Astrocyte (in vitro differentiated cells and primary cell): ENCODE data around the gene ATP5MK.

Experiments used
- EZH2 ChIP-seq: IDR thresholded peaks from 2 replicates; pipeline ENCODE4 v1.6.1; 2012; ENCODE audit warnings: mild to moderate bottlenecking, low read length, inconsistent platforms; ENCODE audit not compliant: insufficient read depth
- TF ChIP-seq, protein P1 (sequence below): IDR thresholded peaks from 2 replicates; pipeline ENCODE4 v1.5.1; 2011; ENCODE audit warnings: low read depth, mild to moderate bottlenecking, inconsistent platforms, low read length, moderate library complexity; ENCODE audit not compliant: insufficient read depth

DNA sequence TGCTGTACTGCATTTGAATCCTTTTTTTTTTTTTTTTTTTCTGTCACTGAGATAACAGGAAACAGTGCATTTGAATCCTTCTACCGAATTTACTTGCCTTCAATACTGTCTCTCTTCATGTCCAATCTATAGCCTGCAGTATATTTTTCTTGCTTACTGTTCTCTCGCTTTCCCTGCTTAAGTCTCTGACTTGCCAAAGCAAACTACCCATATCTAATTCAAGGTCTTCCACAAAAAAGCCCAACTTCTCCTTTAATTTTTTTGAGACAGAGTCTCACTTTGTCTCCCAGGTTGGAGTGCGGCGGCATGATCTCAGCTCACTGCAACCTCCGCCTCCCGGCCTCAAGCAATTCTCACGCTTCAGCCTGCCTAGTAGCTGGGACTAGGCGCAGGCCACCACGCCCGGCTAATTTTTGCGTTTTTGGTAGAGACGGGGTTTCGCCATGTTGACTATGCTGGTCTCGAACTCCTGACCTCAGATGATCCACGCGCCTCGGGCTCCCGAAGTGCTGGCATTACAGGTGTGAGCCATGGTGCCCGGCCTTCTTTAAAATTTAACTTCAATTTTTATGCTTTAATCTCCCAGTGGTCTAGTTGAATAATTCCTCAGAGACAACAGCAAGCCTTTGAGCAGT is 1.0 kb upstream of the ATP5MK start:
- TF ChIP-seq, protein P1, sequence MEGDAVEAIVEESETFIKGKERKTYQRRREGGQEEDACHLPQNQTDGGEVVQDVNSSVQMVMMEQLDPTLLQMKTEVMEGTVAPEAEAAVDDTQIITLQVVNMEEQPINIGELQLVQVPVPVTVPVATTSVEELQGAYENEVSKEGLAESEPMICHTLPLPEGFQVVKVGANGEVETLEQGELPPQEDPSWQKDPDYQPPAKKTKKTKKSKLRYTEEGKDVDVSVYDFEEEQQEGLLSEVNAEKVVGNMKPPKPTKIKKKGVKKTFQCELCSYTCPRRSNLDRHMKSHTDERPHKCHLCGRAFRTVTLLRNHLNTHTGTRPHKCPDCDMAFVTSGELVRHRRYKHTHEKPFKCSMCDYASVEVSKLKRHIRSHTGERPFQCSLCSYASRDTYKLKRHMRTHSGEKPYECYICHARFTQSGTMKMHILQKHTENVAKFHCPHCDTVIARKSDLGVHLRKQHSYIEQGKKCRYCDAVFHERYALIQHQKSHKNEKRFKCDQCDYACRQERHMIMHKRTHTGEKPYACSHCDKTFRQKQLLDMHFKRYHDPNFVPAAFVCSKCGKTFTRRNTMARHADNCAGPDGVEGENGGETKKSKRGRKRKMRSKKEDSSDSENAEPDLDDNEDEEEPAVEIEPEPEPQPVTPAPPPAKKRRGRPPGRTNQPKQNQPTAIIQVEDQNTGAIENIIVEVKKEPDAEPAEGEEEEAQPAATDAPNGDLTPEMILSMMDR, result no peak
- no peak for TF ChIP-seq EZH2
